Smooth muscle cell of the brain vasculature (primary cell): Measurements from ENCODE around the gene PRSS27.
A peak's percentile ranks its signal among the peaks of the same experiment; 100 is the strongest.
"Not testable (repeated sequence)": the region's sequence is repeated elsewhere in the genome, so short reads cannot be mapped to it uniquely, and the experiment has no call there.

ENCODE experiments used
- DNase-seq: peaks from one replicate; pipeline ENCODE4 v3.0.0-alpha.2; 2012; ENCODE audit warnings: low read depth, low spot score

The PRSS27 gene

DNA sequence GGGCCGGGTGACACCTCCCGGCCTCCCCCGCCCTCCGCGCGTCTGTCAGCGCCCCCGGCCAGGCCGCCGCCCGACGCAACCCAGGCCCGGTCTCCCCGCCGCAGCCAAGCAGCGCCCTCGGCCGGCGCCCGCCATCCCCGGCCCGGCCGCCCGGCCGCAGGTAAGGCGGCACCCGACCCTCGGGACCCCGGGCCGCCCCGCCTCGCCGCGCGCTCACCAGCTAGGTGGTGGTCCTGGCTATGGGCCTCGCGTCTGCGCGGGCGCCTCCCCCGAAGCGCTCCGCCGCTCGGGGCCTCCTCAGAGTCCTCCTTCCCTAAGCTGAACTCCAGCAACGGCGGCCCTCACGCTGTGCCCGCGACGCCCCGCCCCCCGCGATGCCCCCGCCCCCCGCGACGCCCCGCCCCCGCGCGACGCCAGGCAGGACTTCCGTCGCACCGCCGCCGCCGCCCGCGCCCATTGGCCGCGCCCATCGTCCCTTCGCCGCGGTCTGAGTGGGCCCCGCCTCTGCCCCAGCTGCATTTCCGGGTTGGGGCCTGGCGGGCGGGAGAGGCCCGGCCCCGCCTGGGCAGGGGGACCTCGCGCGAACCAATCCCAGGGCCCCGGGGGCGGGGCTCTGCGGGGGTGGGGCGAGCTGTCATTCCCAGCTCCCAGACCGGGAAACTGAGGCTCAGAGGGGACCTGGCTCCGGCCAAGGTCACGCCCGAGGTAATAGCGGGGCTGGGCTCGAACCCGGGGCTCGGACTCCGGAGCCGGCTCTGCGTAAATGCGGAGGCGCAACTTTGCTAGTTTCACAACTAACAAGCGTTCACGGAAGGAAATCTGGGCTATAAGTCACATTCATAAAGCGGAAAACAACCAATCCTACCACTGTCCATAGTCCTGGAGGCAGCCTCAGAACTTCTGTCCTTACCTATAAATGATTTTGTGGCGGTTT lies 46.7 kb downstream of the PRSS27 start:
- peak; percentile 82 for DNase-seq

DNA sequence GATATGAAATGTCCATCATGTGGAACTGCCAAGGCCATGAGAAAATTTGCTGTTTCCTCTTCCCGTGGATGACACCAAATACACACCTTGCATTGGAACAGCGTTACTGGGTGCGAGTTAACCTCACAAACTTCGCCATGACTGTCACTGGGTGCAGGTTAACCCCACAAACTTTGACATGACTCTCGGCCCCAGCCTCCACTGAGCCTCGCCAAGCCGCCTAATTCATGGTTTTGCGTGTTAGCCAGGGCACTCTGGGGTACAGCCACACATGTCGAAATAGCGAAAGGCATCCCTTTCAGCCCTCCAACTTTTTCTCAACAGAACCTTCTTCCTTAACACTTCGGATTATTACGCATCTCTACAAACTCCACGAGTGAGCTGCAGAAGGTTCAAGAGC lies 48.3 kb downstream of the PRSS27 start:
- no peak for DNase-seq

DNA sequence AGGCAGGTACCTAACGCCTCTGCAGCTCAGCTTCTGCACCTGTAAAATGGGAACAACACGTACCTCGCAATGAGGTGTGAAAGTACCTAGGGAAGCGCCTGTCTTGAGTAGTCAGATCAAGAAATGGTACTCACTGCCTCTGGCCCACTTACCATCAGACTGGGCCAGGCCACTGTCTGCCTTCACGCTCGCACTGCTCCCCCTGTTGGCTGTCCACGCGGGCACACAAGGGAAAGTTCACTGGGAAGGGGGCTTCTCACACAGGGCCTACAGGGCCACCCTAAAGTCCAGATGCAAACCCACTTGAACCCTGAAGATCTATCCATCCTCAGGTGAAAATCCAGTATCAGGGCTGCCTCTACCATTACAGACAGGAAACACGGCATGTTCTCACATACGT lies 48.8 kb downstream of the PRSS27 start:
- DNase-seq, result not testable (repeated sequence)

DNA sequence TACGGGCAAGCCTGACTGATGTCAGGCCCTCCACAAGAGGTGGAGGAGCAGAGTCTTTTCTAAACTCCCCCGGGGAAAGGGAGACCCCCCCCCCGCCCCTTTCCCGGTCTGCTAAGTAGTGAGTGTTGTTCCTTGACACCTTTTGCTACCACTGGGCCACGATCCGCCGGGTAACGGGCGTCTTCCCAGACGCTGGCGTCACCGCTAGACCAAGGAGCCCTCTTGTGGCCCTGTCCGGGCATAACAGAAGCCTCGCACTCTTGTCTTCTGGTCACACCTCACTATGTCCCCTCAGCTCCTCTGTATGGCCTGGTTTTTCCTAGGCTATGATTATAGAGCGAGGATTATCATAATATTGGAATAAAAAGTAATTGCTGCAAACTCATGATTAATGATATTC lies 50.0 kb downstream of the PRSS27 start:
- not testable (repeated sequence) for DNase-seq

DNA sequence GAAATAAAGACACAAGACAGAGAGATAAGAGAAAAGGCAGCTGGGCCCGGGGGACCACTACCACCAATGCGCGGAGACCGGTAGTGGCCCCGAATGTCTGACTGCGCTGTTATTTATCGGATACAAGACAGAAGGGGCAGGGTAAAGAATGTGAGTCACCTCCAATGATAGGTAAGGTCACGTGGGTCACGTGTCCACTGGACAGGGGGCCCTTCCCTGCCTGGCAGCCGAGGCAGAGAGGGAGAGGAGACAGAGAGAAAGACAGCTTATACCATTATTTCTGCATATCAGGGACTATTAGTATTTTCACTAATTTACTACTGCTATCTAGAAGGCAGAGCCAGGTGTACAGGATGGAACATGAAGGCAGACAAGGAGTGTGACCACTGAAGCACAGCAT lies 50.4 kb downstream of the PRSS27 start:
- DNase-seq, result not testable (repeated sequence)

DNA sequence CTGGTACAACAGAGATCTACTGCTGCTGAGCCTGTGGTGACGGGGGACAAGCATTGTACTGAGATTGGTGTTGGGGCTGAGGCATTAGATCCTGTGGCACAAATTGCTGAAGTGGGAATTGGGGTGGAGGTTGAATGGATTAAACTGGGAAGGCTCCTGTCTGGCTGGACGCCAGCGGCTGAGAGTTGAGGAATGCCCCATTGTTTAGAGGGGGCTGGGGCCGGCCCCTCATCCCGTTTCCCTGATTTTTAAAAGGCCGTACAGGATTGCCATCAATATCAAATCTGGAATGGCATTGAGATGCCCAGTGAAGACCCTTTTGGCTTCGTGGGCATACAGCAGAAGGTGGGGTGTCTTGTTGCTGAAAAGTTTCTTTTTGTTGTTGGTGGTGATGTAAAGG lies 53.4 kb downstream of the PRSS27 start:
- DNase-seq, result not testable (repeated sequence)

DNA sequence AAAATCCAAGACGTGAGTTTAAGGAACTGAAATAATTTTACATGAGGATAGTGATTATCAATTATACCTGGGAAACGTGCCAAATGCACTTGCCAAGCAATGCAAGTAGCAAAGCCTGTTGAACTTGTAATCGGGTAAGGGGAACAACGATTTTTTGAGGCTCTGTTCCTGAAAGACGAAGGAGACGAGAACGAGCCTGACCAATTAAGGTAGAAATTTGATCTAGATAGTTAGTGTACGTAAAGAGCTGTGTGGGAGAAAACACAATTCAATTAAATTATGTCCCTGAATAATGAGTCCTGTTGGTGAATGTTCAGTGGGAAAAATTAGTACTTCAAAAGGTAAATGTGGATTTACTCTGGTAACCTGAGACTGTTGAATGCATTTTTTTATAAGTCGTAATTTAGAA lies 55.4 kb downstream of the PRSS27 start:
- no peak for DNase-seq

DNA sequence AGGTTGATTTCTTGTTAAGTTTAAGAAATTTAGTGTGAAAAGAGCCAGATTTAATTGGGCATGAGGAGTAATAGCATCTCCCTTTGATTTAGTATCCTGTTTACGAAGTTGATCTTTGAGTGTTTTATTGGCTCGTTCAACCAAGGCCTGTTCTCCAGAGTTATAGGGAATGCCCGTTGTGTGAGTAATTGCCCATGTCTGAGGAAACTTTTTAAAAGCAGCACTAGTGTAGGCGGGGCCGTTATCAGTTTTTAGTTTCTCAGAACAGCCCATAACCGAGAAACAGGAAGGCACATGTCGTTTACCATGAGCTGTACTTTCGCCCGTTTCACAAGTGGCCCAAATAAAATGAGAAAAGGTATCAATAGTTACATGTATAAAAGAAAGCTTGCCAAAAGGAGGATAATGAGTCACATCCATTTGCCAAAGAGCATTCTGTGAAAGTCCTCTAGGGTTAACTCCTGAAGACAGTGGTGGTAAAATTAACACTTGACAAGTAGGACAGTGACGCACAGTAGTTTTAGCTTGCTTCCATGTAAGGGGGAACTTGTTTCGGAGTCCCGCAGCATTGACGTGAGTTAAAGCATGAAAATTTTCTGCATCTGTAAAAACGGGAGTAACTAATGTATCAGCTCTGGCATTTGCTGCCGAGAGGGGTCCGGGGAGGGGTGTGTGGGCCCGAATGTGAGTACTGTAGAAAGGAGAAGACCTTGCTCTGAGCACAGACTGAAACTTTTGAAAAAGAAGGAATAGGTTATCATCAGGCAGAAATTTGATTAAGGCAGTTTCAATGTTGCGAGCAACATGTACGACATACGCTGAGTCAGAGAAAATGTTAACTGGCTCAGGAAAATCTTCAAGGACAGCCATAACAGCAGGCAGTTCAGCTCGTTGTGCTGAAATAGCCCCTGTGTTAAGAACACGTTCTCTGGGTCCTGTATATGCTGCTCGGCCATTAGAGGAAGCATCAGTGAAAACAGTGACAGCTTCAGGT lies 56.2 kb downstream of the PRSS27 start:
- DNase-seq, result no peak
